GM12873 (cell line): ENCODE measurements around the gene MYRIP.

Experiments used
- CTCF ChIP-seq: IDR thresholded peaks from 2 replicates; pipeline ENCODE4 v1.5.1; 2012; ENCODE audit warnings: low read depth, mild to moderate bottlenecking, moderate library complexity, low read length, control low read depth; ENCODE audit not compliant: insufficient read depth; ENCODE audit errors: missing control alignments

MYRIP gene

GRCh38 chr3:39972508-39972907 lies 163.1 kb downstream of the MYRIP start:
- no peak for TF ChIP-seq CTCF

GRCh38 chr3:39977058-39977794 lies 167.8 kb downstream of the MYRIP start:
- no peak for TF ChIP-seq CTCF

GRCh38 chr3:39978308-39978707 lies 168.9 kb downstream of the MYRIP start:
- no peak for TF ChIP-seq CTCF

- no peak for TF ChIP-seq CTCF
Observed at GRCh38 chr3:39980058-39980457, 170.6 kb downstream of the MYRIP start.

GRCh38 chr3:39980781-39981180 lies 171.4 kb downstream of the MYRIP start:
- no peak for TF ChIP-seq CTCF

- TF ChIP-seq CTCF, result no peak
Observed at GRCh38 chr3:39981547-39982184, 172.3 kb downstream of the MYRIP start.

GRCh38 chr3:39982665-39983357 lies 173.4 kb downstream of the MYRIP start:
- TF ChIP-seq CTCF, result no peak
